AG09309 (cell line): ENCODE measurements around the gene PITPNB.

Experiments
- DNase-seq: peaks from one replicate; pipeline ENCODE4 v3.0.0-alpha.2; 2010; ENCODE audit warnings: low read depth
- H3K4me3 ChIP-seq: 2 replicates; pipeline ENCODE4 v1.5.1; 2011; ENCODE audit warnings: mild to moderate bottlenecking, low read depth, low read length, moderate library complexity; ENCODE audit not compliant: control insufficient read depth
- TF ChIP-seq, protein P1 (sequence below): IDR thresholded peaks from 2 replicates; pipeline ENCODE4 v1.5.1; 2011; ENCODE audit warnings: mild to moderate bottlenecking, low read depth, low read length, inconsistent platforms; ENCODE audit not compliant: insufficient read depth, control insufficient read depth; ENCODE audit errors: missing control alignments

The PITPNB gene

GRCh38 chr22:27959335-27960090 is 40.5 kb upstream of the PITPNB start:
- H3K4me3 ChIP-seq = no peak overlapping the region
- TF ChIP-seq, protein P1, sequence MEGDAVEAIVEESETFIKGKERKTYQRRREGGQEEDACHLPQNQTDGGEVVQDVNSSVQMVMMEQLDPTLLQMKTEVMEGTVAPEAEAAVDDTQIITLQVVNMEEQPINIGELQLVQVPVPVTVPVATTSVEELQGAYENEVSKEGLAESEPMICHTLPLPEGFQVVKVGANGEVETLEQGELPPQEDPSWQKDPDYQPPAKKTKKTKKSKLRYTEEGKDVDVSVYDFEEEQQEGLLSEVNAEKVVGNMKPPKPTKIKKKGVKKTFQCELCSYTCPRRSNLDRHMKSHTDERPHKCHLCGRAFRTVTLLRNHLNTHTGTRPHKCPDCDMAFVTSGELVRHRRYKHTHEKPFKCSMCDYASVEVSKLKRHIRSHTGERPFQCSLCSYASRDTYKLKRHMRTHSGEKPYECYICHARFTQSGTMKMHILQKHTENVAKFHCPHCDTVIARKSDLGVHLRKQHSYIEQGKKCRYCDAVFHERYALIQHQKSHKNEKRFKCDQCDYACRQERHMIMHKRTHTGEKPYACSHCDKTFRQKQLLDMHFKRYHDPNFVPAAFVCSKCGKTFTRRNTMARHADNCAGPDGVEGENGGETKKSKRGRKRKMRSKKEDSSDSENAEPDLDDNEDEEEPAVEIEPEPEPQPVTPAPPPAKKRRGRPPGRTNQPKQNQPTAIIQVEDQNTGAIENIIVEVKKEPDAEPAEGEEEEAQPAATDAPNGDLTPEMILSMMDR = no peak
- DNase-seq = no peak

- no peak for DNase-seq
- H3K4me3 ChIP-seq = no peak overlapping the region
- TF ChIP-seq, protein P1 = no peak
Observed at GRCh38 chr22:27952779-27953178, 33.7 kb upstream of the PITPNB start.

DNA sequence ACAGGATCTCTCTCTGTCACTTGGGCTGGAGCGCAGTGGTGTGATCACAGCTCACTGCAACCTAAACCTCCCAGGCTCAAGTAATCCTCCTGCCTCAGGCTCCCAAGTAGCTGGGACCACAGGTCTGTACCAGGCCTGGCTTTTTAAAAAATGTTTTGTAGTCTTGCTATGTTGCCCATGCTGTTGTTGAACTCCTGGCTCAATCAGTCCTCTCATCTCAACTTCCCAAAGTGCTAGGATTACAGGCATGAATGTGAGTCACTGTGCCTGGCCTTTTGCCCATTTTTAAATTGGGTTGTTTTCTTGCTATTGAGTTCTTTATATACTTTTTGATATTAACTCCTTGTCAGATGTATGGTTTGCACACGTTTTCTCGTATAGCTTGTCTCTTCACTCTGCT is 33.0 kb upstream of the PITPNB start:
- DNase-seq = no peak
- TF ChIP-seq, protein P1 = no peak

DNA sequence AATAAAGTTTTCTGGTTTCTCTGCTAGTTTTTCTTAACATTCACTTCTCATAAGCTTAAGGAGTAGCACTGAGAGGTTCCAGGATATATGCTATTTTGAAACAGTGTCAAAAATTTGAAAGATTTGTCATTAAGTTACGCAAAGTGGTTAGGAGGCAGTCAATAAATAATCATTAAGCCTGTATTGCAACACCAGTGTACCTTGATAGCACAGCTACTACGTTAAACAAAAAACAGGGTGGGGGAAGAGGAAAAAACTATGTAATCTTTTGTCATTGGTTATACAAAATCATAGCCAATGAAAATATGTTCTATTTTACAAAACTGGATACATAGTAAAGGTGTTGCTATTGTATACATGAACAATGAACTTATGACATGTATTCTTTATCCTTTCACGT is 30.4 kb upstream of the PITPNB start:
- no peak for DNase-seq
- H3K4me3 ChIP-seq = no peak overlapping the region

More for the DNA sequence above, 33.0 kb upstream of the PITPNB start:
- no peak overlapping the region for H3K4me3 ChIP-seq

GRCh38 chr22:27948569-27948968 is 29.5 kb upstream of the PITPNB start:
- DNase-seq = no peak
- H3K4me3 ChIP-seq = no peak overlapping the region
- TF ChIP-seq, protein P1 = no peak

More for the DNA sequence above, 30.4 kb upstream of the PITPNB start:
- TF ChIP-seq, protein P1 = no peak

GRCh38 chr22:27947448-27947847 is 28.4 kb upstream of the PITPNB start:
- no peak overlapping the region for H3K4me3 ChIP-seq
- TF ChIP-seq, protein P1 = no peak
- DNase-seq = no peak

DNA sequence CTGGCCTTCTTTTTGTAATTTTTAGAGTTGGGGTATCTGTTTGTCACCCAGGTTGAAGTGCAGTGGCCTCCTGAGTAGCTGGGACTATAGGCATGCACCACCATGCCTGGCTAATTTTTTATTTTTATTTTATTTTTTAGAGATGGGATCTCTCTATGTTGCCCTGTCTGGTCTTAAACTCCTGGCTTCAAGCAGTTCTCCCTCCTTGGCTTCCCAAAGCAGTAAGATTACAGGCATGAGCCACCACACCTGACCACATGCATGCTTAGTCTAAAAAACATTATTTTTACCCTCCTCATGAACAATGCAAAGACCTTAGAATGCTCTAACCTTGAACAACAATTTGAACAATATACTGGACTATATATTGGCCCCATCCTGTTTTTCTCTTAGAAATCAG is 22.1 kb upstream of the PITPNB start:
- DNase-seq = no peak
- TF ChIP-seq, protein P1 = no peak
- no peak overlapping the region for H3K4me3 ChIP-seq
